Ovary (tissue), 9 donors: ENCODE data around the gene LDLRAD2. TPM values are rescaled to one million over a fixed set of nuclear protein-coding genes. Genes with fewer than 3 reads are reported as not detected.

Experiments used
- DNase-seq, 5 donors: peaks; one replicate each; pipeline ENCODE4 v3.0.0-alpha.2; 2019 to 2020
- H3K27ac ChIP-seq, 2 donors: fragments of 200-600 bp; one replicate each; pipeline versions ENCODE4 v1.5.1 to v1.8.0; 2019 to 2022
- H3K27me3 ChIP-seq: fragments of 200-600 bp; one replicate; pipeline ENCODE4 v1.8.0; 2022
- H3K36me3 ChIP-seq: fragments of 200-600 bp; sonication (generic); one replicate; pipeline ENCODE4 v1.5.1; 2019
- H3K4me1 ChIP-seq: one replicate; pipeline ENCODE4 v1.8.1; 2013; ENCODE audit warnings: mild to moderate bottlenecking, moderate library complexity; ENCODE audit not compliant: insufficient read depth
- H3K4me3 ChIP-seq: fragments of 200-600 bp; sonication (generic); one replicate; pipeline ENCODE4 v1.5.1; 2017
- H3K9me3 ChIP-seq, 2 donors: fragments of 200-600 bp in 1 of 2; sonication (generic) in 1 of 2; one replicate each; pipeline versions ENCODE4 v1.5.1 to v1.8.1; 2013 to 2019; ENCODE audit warnings: mild to moderate bottlenecking in 1 of 2, moderate library complexity in 1 of 2
- EP300 ChIP-seq: sonication (generic); formaldehyde crosslinking; IDR thresholded peaks from one replicate; pipeline ENCODE4 v1.6.1; 2017; ENCODE audit warnings: antibody characterized with exemption
- POLR2A ChIP-seq: fragments of 450-650 bp; IDR thresholded peaks from one replicate; pipeline ENCODE4 v1.6.1; 2017; ENCODE audit warnings: antibody characterized with exemption, mild to moderate bottlenecking, moderate library complexity
- WGBS, 3 donors: extraction: QIAGEN DNeasy Blood & Tissue Kit in 1 of 3; methylation state at CpG; one replicate each; pipeline versions ENCODE4 v1.1.5 to v1.1.7; 2013 to 2017; 5-methylcytosine and 5-hydroxymethylcytosine counted together
- intact Hi-C, 4 donors: fragments of 100-400 bp; cut with DNase I; formaldehyde crosslinking; loops; one replicate each; pipeline versions ENCODE4 v1.11.0 to v1.15.1; 2022 to 2023
- polyA plus RNA-seq, 2 donors: library from polyadenylated mRNA; stranded (reverse); fragments of 200-250 nt in 1 of 2; fragments of 350-450 nt in 1 of 2; fragmentation: Illumina TruSeq in 1 of 2; extraction: RNeasy Lipid Tissue Mini Kit (QIAGEN cat#74804) in 1 of 2; gene quantifications; one replicate each; pipeline ENCODE4 v1.2.3, GENCODE V29; 2013 to 2014
- total RNA-seq, 7 donors: library from RNA; depleted of rRNA in 2 of 7; stranded (reverse); fragments of >200 nt in 2 of 7; fragmentation: NEBNext Ultra II Directional in 3 of 7; extraction: Animal tissue kit (Norgen Biotek cat#: 25700) in 3 of 7; gene quantifications; one replicate each; pipeline versions ENCODE4 v1.1.0 to v1.2.4, GENCODE V29; 2016 to 2023
- TF ChIP-seq, protein P1 (sequence below), 3 donors: fragments of 450-650 bp in 2 of 3; fragments of 200-600 bp in 1 of 3; IDR thresholded peaks; one replicate each; pipeline versions ENCODE4 v1.5.1 to v1.8.0; 2016 to 2022; ENCODE audit warnings: antibody characterized with exemption in 3 of 3, mild to moderate bottlenecking in 1 of 3
- donor health status: DM: no; HTN: no; CAD: no; lungs with moderate emphysema.
- donor health status: DM: no; HTN: no; CAD: no.
- donor health status: Bipolar disorder and iron deficiency.
- donor health status: DM: yes; HTN: yes; CAD: no.
- donor health status: DM: no; HTN: no; CAD: no.
- donor health status: DM: yes; HTN: yes; CAD: no.

LDLRAD2 gene
- total and polyA plus RNA-seq, 9 donors, result 0.07 to 0.88 (median 0.23) TPM; not detected in 2

DNA sequence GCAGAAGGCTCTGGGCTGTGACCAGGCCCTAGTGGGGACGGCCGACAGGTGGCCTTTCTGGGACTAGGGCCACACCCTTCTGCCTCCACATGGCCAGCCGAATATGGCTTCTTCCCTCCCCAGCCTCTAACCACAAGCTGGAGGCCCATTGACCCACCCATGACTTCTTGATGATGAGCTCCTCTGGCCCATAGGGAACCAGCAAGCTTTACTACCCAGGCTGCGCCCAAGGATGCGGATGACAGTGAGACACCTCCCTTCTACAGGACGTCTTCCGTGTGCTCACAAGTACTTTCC, 41.0 kb downstream of the LDLRAD2 start:
- WGBS, 3 donors, result 86 to 91% (median 88%) methylated on average over 7 of the region's 7 CpGs
- TF ChIP-seq, protein P1, sequence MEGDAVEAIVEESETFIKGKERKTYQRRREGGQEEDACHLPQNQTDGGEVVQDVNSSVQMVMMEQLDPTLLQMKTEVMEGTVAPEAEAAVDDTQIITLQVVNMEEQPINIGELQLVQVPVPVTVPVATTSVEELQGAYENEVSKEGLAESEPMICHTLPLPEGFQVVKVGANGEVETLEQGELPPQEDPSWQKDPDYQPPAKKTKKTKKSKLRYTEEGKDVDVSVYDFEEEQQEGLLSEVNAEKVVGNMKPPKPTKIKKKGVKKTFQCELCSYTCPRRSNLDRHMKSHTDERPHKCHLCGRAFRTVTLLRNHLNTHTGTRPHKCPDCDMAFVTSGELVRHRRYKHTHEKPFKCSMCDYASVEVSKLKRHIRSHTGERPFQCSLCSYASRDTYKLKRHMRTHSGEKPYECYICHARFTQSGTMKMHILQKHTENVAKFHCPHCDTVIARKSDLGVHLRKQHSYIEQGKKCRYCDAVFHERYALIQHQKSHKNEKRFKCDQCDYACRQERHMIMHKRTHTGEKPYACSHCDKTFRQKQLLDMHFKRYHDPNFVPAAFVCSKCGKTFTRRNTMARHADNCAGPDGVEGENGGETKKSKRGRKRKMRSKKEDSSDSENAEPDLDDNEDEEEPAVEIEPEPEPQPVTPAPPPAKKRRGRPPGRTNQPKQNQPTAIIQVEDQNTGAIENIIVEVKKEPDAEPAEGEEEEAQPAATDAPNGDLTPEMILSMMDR (IDR thresholded peaks at IDR 0.05), result no peak
- no peak for TF ChIP-seq POLR2A
- TF ChIP-seq EP300, result no peak
- intact Hi-C loops, result no loop called here
- Histone ChIP-seq H3K36me3 (no peaks in the 10 kb centered on the region), H3K9me3 (no peaks in the 10 kb centered on the region), H3K27ac (no peak overlapping the region), H3K27me3 (no peaks in the 10 kb centered on the region), H3K4me3 (no peak overlapping the region), H3K4me1 (no peaks in the 10 kb centered on the region)
- no peak for DNase-seq

DNA sequence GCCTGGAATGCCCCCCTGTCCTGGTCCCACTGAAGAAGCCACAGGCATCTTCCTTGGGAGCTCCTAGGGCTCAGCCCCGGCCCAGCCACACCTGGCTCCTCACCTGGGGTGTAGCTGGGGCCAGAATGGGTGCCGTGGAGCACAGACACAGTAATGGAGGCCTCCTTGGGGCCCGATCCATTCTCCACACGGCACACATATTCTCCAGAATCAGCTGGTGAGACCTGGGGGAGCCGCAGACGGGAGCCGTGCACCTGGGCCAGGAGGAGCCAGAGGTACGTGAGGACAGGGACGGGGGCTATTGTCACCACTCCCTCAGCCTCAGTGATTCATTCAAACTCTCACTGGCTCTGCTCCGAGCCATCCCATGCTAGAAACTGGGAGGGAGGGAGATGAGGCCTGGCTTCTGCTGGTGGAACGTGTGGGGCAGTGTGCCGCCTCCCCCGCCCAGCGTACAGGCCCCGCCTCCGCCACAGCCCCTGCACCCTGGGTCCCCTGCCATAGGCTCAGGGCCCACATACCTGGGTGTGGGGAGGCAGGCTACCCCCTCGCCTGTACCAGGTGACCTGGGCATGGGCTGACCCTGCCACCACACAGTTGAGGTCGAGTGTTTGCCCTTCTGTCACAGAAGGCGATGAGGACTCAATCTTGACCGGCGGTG, 42.2 kb downstream of the LDLRAD2 start:
- no peaks in the 10 kb centered on the region for H3K9me3 ChIP-seq
- H3K27ac ChIP-seq, result no peak overlapping the region
- no peaks in the 10 kb centered on the region for H3K27me3 ChIP-seq
- TF ChIP-seq POLR2A, result no peak
- TF ChIP-seq, protein P1 (IDR thresholded peaks at IDR 0.05), result no peak
- intact Hi-C loops, result no loop called here
- H3K36me3 ChIP-seq, result no peaks in the 10 kb centered on the region
- 84 to 86% (median 85%) methylated on average over 16 to 21 of the region's 21 CpGs for WGBS, 3 donors
- H3K4me3 ChIP-seq, result no peak overlapping the region
- H3K4me1 ChIP-seq, result no peaks in the 10 kb centered on the region
- no peak for DNase-seq

DNA sequence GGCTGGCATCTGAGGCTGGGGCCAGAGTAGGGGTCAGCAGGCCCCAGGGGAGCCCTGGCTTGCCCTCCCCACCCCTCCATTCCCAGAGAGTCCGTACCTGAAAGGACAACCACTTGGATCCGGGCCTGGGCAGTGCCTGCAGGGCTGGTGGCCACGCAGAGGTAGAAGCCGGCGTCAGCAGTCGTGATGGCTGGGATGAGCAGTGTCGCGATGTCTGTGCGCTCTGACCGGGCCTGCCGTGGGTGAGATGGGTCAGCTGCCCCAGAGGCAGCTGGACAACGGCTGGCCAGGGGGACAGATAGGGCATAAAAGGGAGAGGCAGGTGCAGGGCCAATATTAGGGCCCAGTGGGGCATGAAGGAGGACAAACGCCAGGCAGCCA, 42.7 kb downstream of the LDLRAD2 start:
- TF ChIP-seq, protein P1 (IDR thresholded peaks at IDR 0.05), result no peak
- no peak for TF ChIP-seq EP300
- no peak for TF ChIP-seq POLR2A
- intact Hi-C loops, result no loop called here
- peak in 1 of 5 donors; percentile 20 for DNase-seq
- WGBS, 3 donors, result 86 to 89% (median 89%) methylated on average over 13 of the region's 13 CpGs
- H3K4me3 ChIP-seq, result no peak overlapping the region
- no peaks in the 10 kb centered on the region for H3K4me1 ChIP-seq
- no peaks in the 10 kb centered on the region for H3K36me3 ChIP-seq
- no peaks in the 10 kb centered on the region for H3K27me3 ChIP-seq
- H3K9me3 ChIP-seq, result no peaks in the 10 kb centered on the region
- H3K27ac ChIP-seq, result no peak overlapping the region

DNA sequence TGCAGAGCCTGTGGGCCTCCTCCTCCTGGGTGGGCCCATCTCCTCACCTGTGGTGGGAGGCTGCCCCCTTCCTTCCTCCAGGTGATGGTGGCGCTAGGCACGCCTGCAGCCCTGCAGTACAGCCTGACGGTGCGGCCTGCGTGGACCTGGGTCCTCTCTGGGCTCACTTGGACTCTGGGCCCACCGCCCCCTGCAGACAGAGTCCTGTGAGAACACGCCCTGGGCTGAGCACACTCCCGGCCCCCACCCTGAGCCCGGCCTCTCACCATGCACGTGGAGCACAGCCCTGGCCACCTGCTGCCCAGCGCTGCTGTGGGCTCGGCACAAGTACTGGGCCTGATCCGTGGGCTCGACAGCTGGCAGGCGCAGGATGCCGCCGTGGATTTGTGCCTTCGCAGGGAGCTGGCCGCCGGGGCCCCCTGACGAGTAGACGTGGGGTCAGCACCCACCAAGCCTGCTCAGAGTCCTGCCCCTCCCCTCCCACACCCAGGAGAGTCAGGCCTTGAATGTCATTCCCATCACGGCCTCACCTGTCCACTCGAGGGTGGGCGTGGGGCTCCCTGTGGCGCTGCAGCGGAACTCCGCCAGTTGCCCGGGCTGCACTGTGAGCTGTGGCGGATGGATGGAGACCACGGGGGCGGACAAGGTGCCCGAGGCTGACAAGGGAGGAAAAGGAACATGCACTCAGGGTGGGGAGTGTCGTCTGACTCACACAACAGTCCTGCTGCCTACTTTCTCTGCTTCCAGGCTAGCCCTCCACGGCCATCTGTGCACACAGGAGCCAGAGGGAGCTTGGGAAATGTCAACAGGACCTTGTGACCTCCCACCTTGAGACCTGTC, 43.4 kb downstream of the LDLRAD2 start:
- no peak overlapping the region for H3K4me3 ChIP-seq
- TF ChIP-seq POLR2A (no peak), EP300 (no peak)
- TF ChIP-seq, protein P1 (IDR thresholded peaks at IDR 0.05), result no peak
- intact Hi-C loops, result no loop called here
- 81 to 87% (median 82%) methylated on average over 19 to 35 of the region's 35 CpGs for WGBS, 3 donors
- H3K9me3 ChIP-seq, result no peaks in the 10 kb centered on the region
- H3K27me3 ChIP-seq, result no peaks in the 10 kb centered on the region
- H3K27ac ChIP-seq, result no peak overlapping the region
- H3K36me3 ChIP-seq, result no peaks in the 10 kb centered on the region
- H3K4me1 ChIP-seq, result no peaks in the 10 kb centered on the region
- DNase-seq, result no peak
